GM18502 (cell line): ENCODE data around the gene PDE12.
"Not testable (repeated sequence)": the region's sequence is repeated elsewhere in the genome, so short reads cannot be mapped to it uniquely, and the experiment has no call there.

Experiments used
- ATAC-seq: cut with Tn5 transposase; IDR thresholded peaks from one replicate; pipeline ENCODE4 v1.9.1; 2021; ENCODE audit warnings: mild to moderate bottlenecking; ENCODE audit not compliant: unreplicated experiment, poor library complexity

Gene PDE12

GRCh38 chr3:57583544-57583943 is 27.5 kb downstream of the PDE12 start:
- no peak for ATAC-seq

GRCh38 chr3:57586778-57587177 is 30.7 kb downstream of the PDE12 start:
- no peak for ATAC-seq

GRCh38 chr3:57587905-57588304 is 31.8 kb downstream of the PDE12 start:
- ATAC-seq, result no peak

- ATAC-seq, result no peak
Measured at GRCh38 chr3:57592306-57592705, 36.2 kb downstream of the PDE12 start.

GRCh38 chr3:57594144-57594543 is 38.1 kb downstream of the PDE12 start:
- no peak for ATAC-seq

GRCh38 chr3:57594576-57594975 is 38.5 kb downstream of the PDE12 start:
- no peak for ATAC-seq

GRCh38 chr3:57596495-57597126 is 40.5 kb downstream of the PDE12 start:
- no peak for ATAC-seq

GRCh38 chr3:57597127-57597923 is 41.3 kb downstream of the PDE12 start, which contains the start of gene ARF4:
Gene ARF4 (minus strand): TSS chr3:57597344. CDS start chr3:57597140, 204 bp downstream.
- peak; percentile 92 for ATAC-seq

- ATAC-seq, result no peak
Measured at GRCh38 chr3:57598765-57599360, 42.8 kb downstream of the PDE12 start.

GRCh38 chr3:57600195-57600594 is 44.1 kb downstream of the PDE12 start:
- no peak for ATAC-seq

GRCh38 chr3:57604971-57605370 is 48.9 kb downstream of the PDE12 start:
- ATAC-seq, result no peak

- no peak for ATAC-seq
Measured at GRCh38 chr3:57605683-57606082, 49.6 kb downstream of the PDE12 start.

GRCh38 chr3:57611870-57612269 is 55.8 kb downstream of the PDE12 start:
- ATAC-seq, result not testable (repeated sequence)

GRCh38 chr3:57616233-57616632 is 60.2 kb downstream of the PDE12 start:
- no peak for ATAC-seq
